Naive thymus-derived CD4-positive, alpha-beta T cell (primary cell): Measurements from ENCODE around the gene P2RY11. TPM values are rescaled to one million over a fixed set of nuclear protein-coding genes. Genes with fewer than 3 reads are reported as not detected.
A peak's percentile ranks its signal among the peaks of the same experiment; 100 is the strongest.

Experiments used
- ATAC-seq: fragments of 150-1000 bp; cut with Tn5 transposase; 2 replicates; pipeline ENCODE4 v1.10.0; 2021; ENCODE audit warnings: mild to moderate bottlenecking, moderate library complexity
- CTCF ChIA-PET: fragments of 350-600 bp; sonication (Branson Sonifier 250); formaldehyde crosslinking; loops from one replicate; lab custom pipeline; 2021; ENCODE audit warnings: antibody characterized with exemption; lab: Charles Lee
- POLR2A ChIA-PET: fragments of 350-600 bp; sonication (Branson Sonifier 250); formaldehyde crosslinking; loops from one replicate; lab custom pipeline; 2021; ENCODE audit warnings: antibody characterized with exemption, inconsistent platforms; lab: Charles Lee
- DNase-seq, 9 donors: peaks; one replicate each; pipeline versions ENCODE4 v3.0.0 to v3.0.0-alpha.2; 2020 to 2022; ENCODE audit warnings: mixed read lengths in 1 of 9
- H3K27ac ChIP-seq: one replicate; pipeline ENCODE4 v1.7.0; 2013; ENCODE audit warnings: mild to moderate bottlenecking, low read depth, low read length, moderate library complexity
- H3K27me3 ChIP-seq, 2 donors: one replicate each; pipeline ENCODE4 v1.7.0; 2013; ENCODE audit warnings: low read length in 2 of 2, mild to moderate bottlenecking in 2 of 2, moderate library complexity in 2 of 2; ENCODE audit not compliant: control insufficient read depth in 2 of 2, insufficient read depth in 2 of 2
- H3K36me3 ChIP-seq, 3 experiments: 1 replicate in 2 of 3; 2 replicates in 1 of 3; pipeline ENCODE4 v1.7.0; 2013; ENCODE audit warnings: low read length in 3 of 3, mild to moderate bottlenecking in 3 of 3, moderate library complexity in 1 of 3; ENCODE audit not compliant: insufficient read depth in 3 of 3, control insufficient read depth in 2 of 3
- H3K4me1 ChIP-seq, 2 donors: one replicate each; pipeline ENCODE4 v1.7.0; 2013; ENCODE audit warnings: low read length in 2 of 2, mild to moderate bottlenecking in 2 of 2, moderate library complexity in 1 of 2; ENCODE audit not compliant: control insufficient read depth in 2 of 2, insufficient read depth in 2 of 2
- H3K4me3 ChIP-seq: 2 replicates; pipeline ENCODE4 v1.7.0; 2013; ENCODE audit warnings: mild to moderate bottlenecking, low read length
- H3K9me3 ChIP-seq, 3 experiments: 1 replicate in 2 of 3; 2 replicates in 1 of 3; pipeline ENCODE4 v1.7.0; 2013; ENCODE audit warnings: low read length in 3 of 3; ENCODE audit not compliant: control insufficient read depth in 2 of 3
- H3K27ac Mint-ChIP-seq, 9 donors: one replicate each; pipeline ENCODE4 v1.8.0; 2020 to 2022; ENCODE audit warnings: mixed read lengths in 9 of 9, mild to moderate bottlenecking in 8 of 9, moderate library complexity in 5 of 9, inconsistent platforms in 2 of 9
- H3K27me3 Mint-ChIP-seq, 5 donors: one replicate each; pipeline ENCODE4 v1.8.0; 2021 to 2022; ENCODE audit warnings: mixed read lengths in 5 of 5, mild to moderate bottlenecking in 1 of 5
- H3K36me3 Mint-ChIP-seq, 5 donors: one replicate each; pipeline ENCODE4 v1.8.0; 2020 to 2022; ENCODE audit warnings: mixed read lengths in 5 of 5, mild to moderate bottlenecking in 3 of 5, inconsistent platforms in 1 of 5
- H3K4me1 Mint-ChIP-seq, 7 donors: one replicate each; pipeline ENCODE4 v1.8.0; 2020 to 2022; ENCODE audit warnings: mixed read lengths in 7 of 7, mild to moderate bottlenecking in 3 of 7, inconsistent platforms in 1 of 7
- H3K4me3 Mint-ChIP-seq, 10 donors: one replicate each; pipeline ENCODE4 v1.8.0; 2020 to 2022; ENCODE audit warnings: mild to moderate bottlenecking in 10 of 10, mixed read lengths in 10 of 10, moderate library complexity in 6 of 10, inconsistent platforms in 2 of 10
- H3K9me3 Mint-ChIP-seq, 11 donors: one replicate each; pipeline ENCODE4 v1.8.0; 2020 to 2022; ENCODE audit warnings: mixed read lengths in 11 of 11, mild to moderate bottlenecking in 4 of 11, inconsistent platforms in 1 of 11, moderate library complexity in 1 of 11
- intact Hi-C, 2 donors: fragments of 100-400 bp; cut with micrococcal nuclease; formaldehyde crosslinking; loops; one replicate each; pipeline ENCODE4 v1.15.1; 2023
- polyA plus RNA-seq, 2 donors: library from polyadenylated mRNA; unstranded; fragments of 300-500 nt; fragmentation: Illumina TruSeq; gene quantifications; one replicate each; pipeline ENCODE4 v1.2.3, GENCODE V29; 2021
- total RNA-seq, 6 experiments: library from RNA in 5 of 6; stranded (reverse) in 5 of 6; gene quantifications; 1 replicate in 5 of 6; 2 replicates in 1 of 6; pipeline ENCODE4 v1.2.3 and lab custom pipeline; 2021 to 2026

Gene P2RY11
- total and polyA plus RNA-seq, 7 experiments from 2014 or later, result 2.7 to 89.3 (median 50.4) TPM

- no peaks in the 10 kb centered on the region for H3K27me3 ChIP-seq
- no peaks in the 10 kb centered on the region for H3K27me3 Mint-ChIP-seq
- peak overlapping the region; percentile 16 for H3K4me3 ChIP-seq
- no peaks in the 10 kb centered on the region for H3K9me3 ChIP-seq
- peaks cover 9 to 60% (median 30%) of the 10 kb centered on the region in 5 donors for H3K36me3 Mint-ChIP-seq
- intact Hi-C loops, result loop anchor here in 1 of 2 donors (2.0 kb wide), 2 partner anchors 47 to 93 kb away; no protein-coding TSS in a partner anchor
- H3K4me1 ChIP-seq, result peaks cover 41 to 49% of the 10 kb centered on the region in 2 donors
- H3K4me3 Mint-ChIP-seq, result peak overlapping the region in 8 of 10 donors; percentile 39 to 94 (median 84)
- H3K36me3 ChIP-seq, result peaks cover 16 to 72% (median 20%) of the 10 kb centered on the region in 3 experiments
- no peaks in the 10 kb centered on the region for H3K9me3 Mint-ChIP-seq
- peak overlapping the region; percentile 82 for H3K27ac ChIP-seq
- no peak for ATAC-seq
- peak in 3 of 9 donors; percentile 10 to 13 (median 13) for DNase-seq
- CTCF ChIA-PET, result interaction anchor here (0.6 to 2.9 kb wide), 11 partner anchors 20 to 245 kb away, joined by 3 to 18 read pairs (median 5); partner anchors contain the start of genes ANGPTL6, ICAM1 and MRPL4
- POLR2A ChIA-PET, result interaction anchor here (0.6 to 3.4 kb wide), 17 partner anchors 8 to 282 kb away, joined by 3 to 34 read pairs (median 6); partner anchors contain the start of genes EIF3G, PPAN and TYK2
- peaks cover 5 to 58% (median 42%) of the 10 kb centered on the region in 7 donors for H3K4me1 Mint-ChIP-seq
- H3K27ac Mint-ChIP-seq, result peak overlapping the region; percentile 96 to 100 (median 99)
Measured at GRCh38 chr19:10143681-10144080, 32.2 kb downstream of the P2RY11 start.

GRCh38 chr19:10144361-10144760, 32.9 kb downstream of the P2RY11 start:
- H3K9me3 Mint-ChIP-seq, result no peaks in the 10 kb centered on the region
- no peaks in the 10 kb centered on the region for H3K9me3 ChIP-seq
- intact Hi-C loops, result no loop called here
- peak overlapping the region in 7 of 10 donors; percentile 17 to 87 (median 34) for H3K4me3 Mint-ChIP-seq
- no peaks in the 10 kb centered on the region for H3K27me3 ChIP-seq
- no peak for ATAC-seq
- no peaks in the 10 kb centered on the region for H3K27me3 Mint-ChIP-seq
- H3K36me3 Mint-ChIP-seq, result peaks cover 9 to 57% (median 32%) of the 10 kb centered on the region in 5 donors
- H3K4me1 ChIP-seq, result peaks cover 41 to 49% of the 10 kb centered on the region in 2 donors
- peaks cover 5 to 55% (median 42%) of the 10 kb centered on the region in 7 donors for H3K4me1 Mint-ChIP-seq
- no peak for DNase-seq
- peaks cover 11 to 71% (median 20%) of the 10 kb centered on the region in 3 experiments for H3K36me3 ChIP-seq
- peak overlapping the region; percentile 82 for H3K27ac ChIP-seq
- peak overlapping the region; percentile 72 to 100 (median 98) for H3K27ac Mint-ChIP-seq
- no peak overlapping the region for H3K4me3 ChIP-seq
- ChIA-PET CTCF (interaction anchor here (1.0 to 2.9 kb wide), 4 partner anchors 11 to 91 kb away, joined by 3 to 15 read pairs (median 8); partner anchors contain the start of gene ANGPTL6), POLR2A (interaction anchor here (2.0 to 3.4 kb wide), 4 partner anchors 11 to 38 kb away, joined by 11 to 31 read pairs (median 13); partner anchors contain the start of genes EIF3G and PPAN)

DNA sequence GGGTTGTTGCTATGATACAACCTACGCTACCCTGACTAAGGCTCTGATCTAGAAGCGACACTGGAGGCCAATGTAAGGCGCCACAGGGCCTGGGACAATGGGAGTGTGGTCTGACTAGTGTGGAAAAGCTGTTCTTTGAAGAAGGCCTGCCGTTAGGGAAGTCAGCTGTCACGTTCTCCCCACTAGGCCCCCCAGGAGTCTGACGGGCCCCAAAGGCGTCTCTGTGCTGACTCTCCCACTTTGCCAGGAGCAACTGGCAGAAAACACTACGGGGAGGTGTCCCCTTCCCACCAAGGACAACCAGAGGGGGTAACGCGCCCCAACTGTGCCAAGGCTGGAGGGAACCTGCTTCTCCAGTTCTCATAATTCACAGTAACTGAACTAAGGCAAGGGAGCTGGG, 33.5 kb downstream of the P2RY11 start:
- Histone ChIP-seq H3K4me1 (peaks cover 41 to 49% of the 10 kb centered on the region in 2 donors), H3K27me3 (no peaks in the 10 kb centered on the region), H3K9me3 (no peaks in the 10 kb centered on the region), H3K27ac (peak overlapping the region; percentile 82), H3K36me3 (peaks cover 9 to 71% (median 24%) of the 10 kb centered on the region in 3 experiments), H3K4me3 (no peak overlapping the region)
- H3K4me1 Mint-ChIP-seq, result peaks cover 5 to 50% (median 41%) of the 10 kb centered on the region in 7 donors
- peak overlapping the region; percentile 7 to 100 (median 98) for H3K27ac Mint-ChIP-seq
- H3K36me3 Mint-ChIP-seq, result peaks cover 10 to 57% (median 32%) of the 10 kb centered on the region in 5 donors
- no peak for ATAC-seq
- H3K27me3 Mint-ChIP-seq, result no peaks in the 10 kb centered on the region
- ChIA-PET CTCF (interaction anchor here (1.2 to 1.6 kb wide), 2 partner anchors 10 to 49 kb away, joined by 5 to 11 read pairs; no protein-coding TSS in a partner anchor), POLR2A (no interaction called here)
- no peak for DNase-seq
- H3K9me3 Mint-ChIP-seq, result no peaks in the 10 kb centered on the region
- intact Hi-C loops, result no loop called here
- peak overlapping the region in 1 of 10 donors; percentile 36 for H3K4me3 Mint-ChIP-seq

DNA sequence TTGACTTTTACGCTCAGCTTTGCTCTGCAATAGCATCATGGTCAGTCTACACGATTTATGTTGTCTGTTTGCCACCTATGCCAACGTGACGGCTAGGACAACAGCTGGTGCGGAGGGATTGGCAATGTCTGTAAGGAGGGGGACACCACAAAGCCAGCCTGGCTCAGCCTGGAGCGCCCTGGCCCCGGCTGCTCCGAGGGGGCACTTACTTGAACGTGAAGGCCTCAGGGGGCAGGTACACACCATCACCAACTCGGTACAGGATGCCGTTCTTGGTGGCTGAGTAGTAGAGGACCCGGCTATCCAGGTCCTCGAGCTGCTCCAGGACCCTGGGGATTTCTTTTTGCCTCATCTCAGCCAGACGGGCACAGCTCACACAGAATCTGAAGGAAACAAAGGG, 34.6 kb downstream of the P2RY11 start:
- H3K36me3 Mint-ChIP-seq, result peaks cover 14 to 60% (median 32%) of the 10 kb centered on the region in 5 donors
- H3K4me1 ChIP-seq, result peaks cover 40 to 43% of the 10 kb centered on the region in 2 donors
- no peak overlapping the region for H3K4me3 ChIP-seq
- H3K36me3 ChIP-seq, result peaks cover 6 to 71% (median 20%) of the 10 kb centered on the region in 3 experiments
- intact Hi-C loops, result no loop called here
- H3K27me3 Mint-ChIP-seq, result no peaks in the 10 kb centered on the region
- H3K27ac ChIP-seq, result peak overlapping the region; percentile 82
- peaks cover 7 to 43% (median 34%) of the 10 kb centered on the region in 7 donors for H3K4me1 Mint-ChIP-seq
- POLR2A ChIA-PET, result no interaction called here
- DNase-seq (no peak), ATAC-seq (no peak)
- peak overlapping the region; percentile 70 to 100 (median 79) for H3K27ac Mint-ChIP-seq
- no peaks in the 10 kb centered on the region for H3K27me3 ChIP-seq
- H3K9me3 ChIP-seq, result no peaks in the 10 kb centered on the region
- no peaks in the 10 kb centered on the region for H3K9me3 Mint-ChIP-seq
- H3K4me3 Mint-ChIP-seq, result no peak overlapping the region
- CTCF ChIA-PET, result no interaction called here

DNA sequence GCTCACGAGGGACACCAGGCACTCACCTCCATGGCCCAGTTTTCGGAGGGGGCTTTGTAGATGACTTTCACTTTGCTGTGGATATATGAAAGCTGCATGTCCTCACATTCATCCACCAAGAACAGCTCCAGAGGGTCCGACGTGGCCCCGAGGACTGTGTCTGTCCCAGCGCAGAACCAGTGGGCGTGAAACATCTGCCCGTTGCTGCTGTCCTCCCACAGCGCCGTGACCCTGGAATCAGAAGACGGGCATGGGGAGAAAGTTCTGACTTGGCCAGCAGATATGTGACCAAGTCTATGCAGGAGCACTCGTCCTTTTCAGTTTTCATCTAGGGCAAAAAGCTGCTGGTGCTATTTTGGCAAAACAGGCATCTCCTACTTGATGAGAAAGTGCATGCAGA, 37.9 kb downstream of the P2RY11 start:
- POLR2A ChIA-PET, result no interaction called here
- H3K36me3 Mint-ChIP-seq, result peaks cover 21 to 67% (median 29%) of the 10 kb centered on the region in 5 donors
- H3K27ac ChIP-seq, result no peak overlapping the region
- H3K4me1 Mint-ChIP-seq, result peaks cover 3 to 13% (median 8%) of the 10 kb centered on the region in 7 donors
- CTCF ChIA-PET, result no interaction called here
- H3K36me3 ChIP-seq, result peaks cover 11 to 88% (median 16%) of the 10 kb centered on the region in 3 experiments
- H3K4me1 ChIP-seq, result peaks cover 7 to 11% of the 10 kb centered on the region in 2 donors
- H3K9me3 Mint-ChIP-seq, result no peaks in the 10 kb centered on the region
- H3K27me3 ChIP-seq, result no peaks in the 10 kb centered on the region
- H3K27me3 Mint-ChIP-seq, result no peaks in the 10 kb centered on the region
- no peak overlapping the region for H3K4me3 ChIP-seq
- ATAC-seq (no peak), DNase-seq (no peak)
- no peak overlapping the region for H3K4me3 Mint-ChIP-seq
- H3K27ac Mint-ChIP-seq, result peak overlapping the region in 3 of 9 donors; percentile 17 to 74 (median 36)
- intact Hi-C loops, result no loop called here
- H3K9me3 ChIP-seq, result no peaks in the 10 kb centered on the region

DNA sequence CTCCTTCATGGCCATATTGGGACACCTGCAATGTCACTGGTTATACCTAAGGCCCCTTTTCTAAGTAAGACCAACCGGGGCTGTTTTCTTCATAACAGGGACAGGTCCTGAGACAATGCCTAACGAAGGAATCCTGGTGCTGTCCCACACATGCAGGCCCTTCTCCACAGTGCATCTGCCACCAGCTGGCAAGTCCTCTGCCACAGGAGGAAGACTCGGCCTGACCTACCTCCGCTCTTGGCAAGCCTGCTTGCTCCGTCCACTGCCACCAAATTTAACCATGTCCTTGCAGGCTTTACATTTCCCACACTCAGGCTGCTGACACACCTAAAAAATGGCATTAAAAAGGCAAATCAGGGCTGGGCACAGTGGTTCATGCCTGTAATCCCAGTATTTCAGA, 40.0 kb downstream of the P2RY11 start:
- H3K9me3 ChIP-seq, result no peaks in the 10 kb centered on the region
- intact Hi-C loops, result no loop called here
- H3K27ac ChIP-seq, result no peak overlapping the region
- DNase-seq (no peak), ATAC-seq (no peak)
- peaks cover 22 to 62% (median 25%) of the 10 kb centered on the region in 5 donors for H3K36me3 Mint-ChIP-seq
- no peak overlapping the region for H3K4me3 ChIP-seq
- no peaks in the 10 kb centered on the region for H3K27me3 Mint-ChIP-seq
- no peaks in the 10 kb centered on the region for H3K27me3 ChIP-seq
- H3K4me1 Mint-ChIP-seq, result peaks cover 0 to 2% (median 1%) of the 10 kb centered on the region in 7 donors
- no peaks in the 10 kb centered on the region for H3K4me1 ChIP-seq
- H3K9me3 Mint-ChIP-seq, result no peaks in the 10 kb centered on the region
- H3K4me3 Mint-ChIP-seq, result no peak overlapping the region
- peaks cover 9 to 87% (median 27%) of the 10 kb centered on the region in 3 experiments for H3K36me3 ChIP-seq
- peak overlapping the region in 6 of 9 donors; percentile 13 to 69 (median 58) for H3K27ac Mint-ChIP-seq
- CTCF ChIA-PET, result no interaction called here
- POLR2A ChIA-PET, result interaction anchor here (0.6 to 1.5 kb wide), 2 partner anchors 8 to 243 kb away, joined by 3 to 4 read pairs; no protein-coding TSS in a partner anchor
